Measurements from ENCODE around the gene SLC24A4. TPM values are rescaled to one million over a fixed set of nuclear protein-coding genes. Genes with fewer than 3 reads are reported as not detected.

The SLC24A4 gene, protein sequence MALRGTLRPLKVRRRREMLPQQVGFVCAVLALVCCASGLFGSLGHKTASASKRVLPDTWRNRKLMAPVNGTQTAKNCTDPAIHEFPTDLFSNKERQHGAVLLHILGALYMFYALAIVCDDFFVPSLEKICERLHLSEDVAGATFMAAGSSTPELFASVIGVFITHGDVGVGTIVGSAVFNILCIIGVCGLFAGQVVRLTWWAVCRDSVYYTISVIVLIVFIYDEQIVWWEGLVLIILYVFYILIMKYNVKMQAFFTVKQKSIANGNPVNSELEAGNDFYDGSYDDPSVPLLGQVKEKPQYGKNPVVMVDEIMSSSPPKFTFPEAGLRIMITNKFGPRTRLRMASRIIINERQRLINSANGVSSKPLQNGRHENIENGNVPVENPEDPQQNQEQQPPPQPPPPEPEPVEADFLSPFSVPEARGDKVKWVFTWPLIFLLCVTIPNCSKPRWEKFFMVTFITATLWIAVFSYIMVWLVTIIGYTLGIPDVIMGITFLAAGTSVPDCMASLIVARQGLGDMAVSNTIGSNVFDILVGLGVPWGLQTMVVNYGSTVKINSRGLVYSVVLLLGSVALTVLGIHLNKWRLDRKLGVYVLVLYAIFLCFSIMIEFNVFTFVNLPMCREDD
- 0.49 TPM for total RNA-seq
- long read RNA-seq = 0 reads

GRCh38 chr14:92323011-92323915 is at the start of gene SLC24A4:
TSS of gene SLC24A4 (plus strand) at chr14:92323165. CDS start at chr14:92323831, 666 bp downstream.
- intact Hi-C loops (cut with DNase I) = no loop called here
- no peak for ATAC-seq
- DNase-seq (ENCODE audit: missing footprints) = no peak

DNA sequence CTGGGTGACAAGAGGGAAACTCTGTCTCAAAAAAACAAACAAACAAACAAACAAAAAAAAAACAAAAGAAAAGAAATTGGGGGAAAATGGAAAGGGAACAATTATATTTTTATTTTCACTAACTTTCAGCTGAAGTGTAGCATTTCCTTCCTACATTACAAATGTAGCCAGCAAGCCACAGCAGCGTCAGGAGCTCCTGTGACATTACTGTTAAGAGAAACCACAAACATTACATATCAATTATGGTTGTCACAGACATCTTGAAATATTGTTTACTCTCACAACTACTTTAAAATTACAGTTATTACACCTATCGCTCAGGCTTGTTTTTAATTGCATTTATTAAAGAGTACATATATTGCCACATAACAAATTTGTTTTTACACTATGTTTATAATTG is 49.8 kb upstream of the SLC24A4 start:
- DNase-seq (ENCODE audit: missing footprints) (no peak), ATAC-seq (no peak)
- intact Hi-C loops (cut with DNase I) = no loop called here

GRCh38 chr14:92274055-92274454 is 48.9 kb upstream of the SLC24A4 start:
- ATAC-seq (no peak), DNase-seq (ENCODE audit: missing footprints) (no peak)
- intact Hi-C loops (cut with DNase I) = no loop called here

DNA sequence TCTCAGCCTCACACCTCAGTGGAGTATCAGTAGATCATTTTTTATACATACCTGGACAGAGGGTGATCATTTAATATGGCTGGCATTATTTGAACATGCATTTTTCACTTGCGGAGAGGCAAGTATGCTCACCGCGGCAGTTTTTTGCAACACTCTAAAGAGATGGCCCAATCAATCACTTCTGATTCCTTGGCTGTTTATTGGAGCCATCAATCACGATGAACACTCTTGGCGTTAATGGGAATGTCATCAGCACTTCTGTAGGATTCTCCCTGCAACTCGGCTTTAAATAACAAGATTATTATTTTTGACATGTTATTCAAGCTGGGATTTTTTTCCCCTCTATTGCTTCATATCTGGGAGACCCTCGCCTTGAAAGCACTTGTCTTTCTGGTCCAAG is 46.9 kb upstream of the SLC24A4 start:
- ATAC-seq (no peak), DNase-seq (ENCODE audit: missing footprints) (no peak)
- intact Hi-C loops (cut with DNase I) = no loop called here

- no peak for DNase-seq (ENCODE audit: missing footprints)
- intact Hi-C loops (cut with DNase I) = no loop called here
- no peak for ATAC-seq
Measured at GRCh38 chr14:92277031-92277430, 45.9 kb upstream of the SLC24A4 start.

DNA sequence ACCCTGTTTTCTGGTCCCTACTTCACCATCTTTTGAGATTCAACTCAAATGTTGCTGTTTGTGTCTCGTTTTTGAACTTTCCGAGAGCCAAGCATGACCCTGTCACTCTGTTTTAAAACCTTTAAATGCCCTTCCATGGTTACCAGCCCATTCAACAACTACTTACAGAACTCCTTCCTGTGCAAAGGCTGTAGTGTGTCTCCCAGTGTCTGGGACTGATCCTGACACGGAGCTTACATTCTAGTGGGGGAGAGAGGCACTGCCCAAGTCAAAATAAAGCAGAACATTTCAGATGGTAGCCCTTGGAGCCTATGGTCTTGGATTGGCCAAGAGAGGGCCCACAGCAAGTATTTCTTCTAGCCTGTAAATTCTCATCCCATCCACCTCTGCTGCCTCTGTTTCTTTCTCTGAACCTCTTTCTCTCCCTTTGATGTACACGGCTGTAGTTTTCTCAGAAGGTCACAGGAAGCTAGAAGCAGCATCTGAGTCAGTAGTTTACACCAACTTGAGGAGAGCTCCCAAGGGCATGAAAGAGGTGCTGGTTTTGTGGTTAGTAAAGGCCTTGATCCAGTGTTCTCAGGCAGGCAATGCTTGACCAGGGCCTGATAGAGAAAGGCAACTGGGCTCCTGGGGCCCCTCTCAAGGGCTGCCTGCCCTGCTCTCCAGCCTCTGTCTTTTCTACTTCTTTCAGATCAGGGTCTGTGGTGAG is 42.3 kb upstream of the SLC24A4 start:
- ATAC-seq = no peak
- intact Hi-C loops (cut with DNase I) = no loop called here
- no peak for DNase-seq (ENCODE audit: missing footprints)

DNA sequence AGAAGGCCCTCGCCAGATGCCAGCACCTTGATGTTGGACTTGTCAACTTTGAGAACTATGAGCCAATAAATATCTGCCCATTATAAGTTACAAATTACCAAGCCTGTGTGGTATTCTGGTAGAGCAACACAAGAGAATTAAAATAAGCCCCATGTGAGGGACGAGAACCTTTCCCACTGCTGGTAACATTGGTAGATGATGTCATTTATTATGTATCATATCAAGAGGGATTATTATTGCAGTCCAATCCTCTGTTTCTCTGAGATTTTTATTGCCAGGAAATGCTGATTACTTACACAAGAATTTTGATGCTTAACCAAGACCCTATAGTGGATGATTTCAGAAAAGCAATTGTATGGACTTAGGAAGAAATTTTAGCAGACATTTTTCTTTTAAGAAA is 40.3 kb upstream of the SLC24A4 start:
- no peak for DNase-seq (ENCODE audit: missing footprints)
- intact Hi-C loops (cut with DNase I) = no loop called here
- ATAC-seq = no peak

DNA sequence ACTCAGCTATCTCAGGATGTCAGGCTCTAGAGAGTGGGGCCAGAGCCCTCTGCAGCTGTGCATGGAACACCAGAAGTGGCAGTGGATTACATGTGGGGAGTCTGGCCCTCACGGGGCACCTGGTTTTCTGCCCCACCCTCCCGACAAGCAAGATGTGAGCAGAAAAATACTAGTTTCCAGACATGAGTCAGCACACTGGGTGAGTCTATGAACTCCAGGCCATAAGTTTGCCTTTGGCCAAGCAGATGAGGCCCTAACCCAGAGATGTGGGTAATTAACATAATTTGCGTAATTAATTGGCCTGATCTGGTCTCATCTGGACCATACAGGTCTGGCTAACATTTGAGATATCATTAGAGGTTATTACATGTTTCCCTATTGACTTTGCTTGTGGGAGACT is 37.7 kb upstream of the SLC24A4 start:
- DNase-seq (ENCODE audit: missing footprints) (no peak), ATAC-seq (no peak)
- intact Hi-C loops (cut with DNase I) = no loop called here

DNA sequence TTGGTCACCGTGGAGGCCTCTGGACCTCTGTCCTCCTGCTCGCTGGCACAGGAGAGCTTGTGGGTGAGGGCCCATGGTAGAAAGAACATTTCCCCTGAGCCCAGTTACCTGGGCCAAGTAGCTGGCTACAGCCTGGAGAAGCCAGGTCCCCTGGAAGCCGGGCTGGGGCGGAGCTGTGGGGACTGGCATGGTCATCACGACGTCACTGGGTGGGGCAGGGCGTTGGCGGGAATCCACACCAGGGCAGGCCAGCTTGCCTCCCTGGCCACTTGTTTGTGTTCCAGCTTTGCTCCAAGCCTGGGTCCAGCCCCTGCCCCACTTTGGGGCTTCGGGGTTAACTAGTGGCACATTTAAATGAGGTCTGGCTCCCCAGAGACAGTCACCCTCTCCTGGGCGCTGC is 35.0 kb upstream of the SLC24A4 start:
- intact Hi-C loops (cut with DNase I) = no loop called here
- no peak for ATAC-seq
- DNase-seq (ENCODE audit: missing footprints) = no peak

DNA sequence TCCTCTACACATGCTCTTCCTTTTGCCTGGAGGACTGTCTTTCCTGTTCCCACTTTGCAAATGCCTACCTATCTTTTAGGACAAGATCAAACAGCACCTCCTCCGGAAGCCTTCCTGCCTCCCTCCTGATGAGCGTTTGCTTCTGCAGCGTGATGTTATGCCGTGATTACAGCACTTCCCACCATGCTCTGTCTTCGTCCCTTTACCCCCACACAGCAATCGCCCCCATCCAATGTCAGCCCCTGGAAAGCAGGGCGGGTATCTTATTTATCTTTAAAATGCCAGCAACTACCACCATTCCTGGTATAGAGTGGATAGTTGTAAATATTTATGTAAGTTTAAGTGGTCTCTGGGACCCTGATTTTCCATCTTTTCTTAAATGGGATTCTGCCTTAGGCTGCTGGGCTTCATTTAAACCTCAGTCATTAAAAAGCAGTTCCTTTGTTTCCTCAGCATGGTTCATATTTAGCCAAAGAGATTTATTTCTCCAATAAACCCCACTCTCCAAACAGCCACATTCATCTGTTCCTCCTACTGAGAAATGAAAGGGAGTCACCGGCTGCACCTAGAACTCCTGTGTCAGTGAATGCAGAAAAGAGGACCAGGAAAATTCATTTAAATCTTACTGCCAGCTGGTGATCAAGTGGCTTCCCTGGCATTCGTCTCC is 33.8 kb upstream of the SLC24A4 start:
- ATAC-seq (no peak), DNase-seq (ENCODE audit: missing footprints) (no peak)
- intact Hi-C loops (cut with DNase I) = no loop called here

- intact Hi-C loops (cut with DNase I) = no loop called here
- DNase-seq (ENCODE audit: missing footprints) (no peak), ATAC-seq (no peak)
Measured at GRCh38 chr14:92292673-92293072, 30.3 kb upstream of the SLC24A4 start.

DNA sequence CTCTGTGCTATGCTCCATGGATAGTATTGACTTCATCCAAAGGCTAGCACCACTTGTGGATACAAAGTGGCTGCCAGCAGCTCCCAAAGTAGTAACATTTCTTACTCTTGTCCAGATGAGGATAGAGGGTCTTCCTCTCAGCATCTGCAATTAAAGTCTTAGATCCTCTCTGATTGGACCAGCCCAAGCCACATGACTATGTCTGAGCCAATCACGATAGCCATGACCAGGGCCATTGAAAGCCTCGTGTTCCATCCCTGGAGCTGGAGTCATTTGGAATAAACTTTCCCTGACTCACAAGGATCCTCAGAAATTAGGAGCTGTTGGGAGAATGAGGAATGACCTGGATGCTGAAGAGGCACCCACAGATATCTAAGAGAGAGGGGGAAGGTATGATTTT is 28.5 kb upstream of the SLC24A4 start:
- intact Hi-C loops (cut with DNase I) = no loop called here
- DNase-seq (ENCODE audit: missing footprints) (no peak), ATAC-seq (no peak)

- no peak for DNase-seq (ENCODE audit: missing footprints)
Measured at GRCh38 chr14:92297818-92298595, 25.0 kb upstream of the SLC24A4 start.

DNA sequence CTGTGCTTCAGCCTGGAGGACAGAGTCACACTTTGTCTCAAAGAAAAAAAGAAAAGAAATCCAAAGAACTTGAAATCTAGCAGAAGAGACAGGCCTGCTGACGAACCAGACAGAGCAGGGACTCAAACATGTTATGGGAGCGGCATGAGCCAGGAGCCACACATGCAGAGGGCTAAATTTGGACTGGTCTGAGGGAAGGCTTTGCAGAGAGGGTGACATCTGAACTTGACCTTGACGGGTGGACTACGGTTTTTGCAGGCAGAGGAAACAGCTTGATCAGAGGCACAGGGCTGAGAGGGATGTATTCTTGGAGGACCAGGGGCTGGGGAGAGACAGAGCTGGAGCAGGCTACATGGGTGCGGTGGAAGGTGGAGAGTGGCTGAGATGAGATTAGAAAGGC is 20.5 kb upstream of the SLC24A4 start:
- intact Hi-C loops (cut with DNase I) = no loop called here
- ATAC-seq (peak; percentile 70), DNase-seq (ENCODE audit: missing footprints) (no peak)

More at GRCh38 chr14:92297818-92298595, 25.0 kb upstream of the SLC24A4 start:
- no peak for ATAC-seq
- intact Hi-C loops (cut with DNase I) = no loop called here

DNA sequence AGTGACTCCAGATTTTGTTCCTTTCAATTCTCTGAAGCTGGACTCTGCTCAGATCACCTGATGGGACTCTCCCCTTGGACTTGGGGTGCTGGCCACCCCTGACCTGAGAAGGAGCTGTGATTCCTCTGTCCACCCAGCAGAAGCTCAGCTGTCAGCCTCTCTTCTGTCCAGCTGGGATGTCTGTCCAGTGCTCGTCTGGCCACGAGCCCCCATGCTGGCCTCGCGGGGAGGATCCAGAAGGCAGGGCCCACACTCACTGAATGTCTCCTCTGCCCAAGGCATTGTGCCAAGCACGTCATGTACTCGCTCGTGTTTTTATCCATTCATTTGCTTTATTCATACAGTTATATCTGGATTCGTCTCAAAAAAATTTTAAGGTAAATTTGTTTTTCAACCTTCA is 14.2 kb upstream of the SLC24A4 start:
- intact Hi-C loops (cut with DNase I) = no loop called here
- DNase-seq (ENCODE audit: missing footprints) (no peak), ATAC-seq (no peak)

DNA sequence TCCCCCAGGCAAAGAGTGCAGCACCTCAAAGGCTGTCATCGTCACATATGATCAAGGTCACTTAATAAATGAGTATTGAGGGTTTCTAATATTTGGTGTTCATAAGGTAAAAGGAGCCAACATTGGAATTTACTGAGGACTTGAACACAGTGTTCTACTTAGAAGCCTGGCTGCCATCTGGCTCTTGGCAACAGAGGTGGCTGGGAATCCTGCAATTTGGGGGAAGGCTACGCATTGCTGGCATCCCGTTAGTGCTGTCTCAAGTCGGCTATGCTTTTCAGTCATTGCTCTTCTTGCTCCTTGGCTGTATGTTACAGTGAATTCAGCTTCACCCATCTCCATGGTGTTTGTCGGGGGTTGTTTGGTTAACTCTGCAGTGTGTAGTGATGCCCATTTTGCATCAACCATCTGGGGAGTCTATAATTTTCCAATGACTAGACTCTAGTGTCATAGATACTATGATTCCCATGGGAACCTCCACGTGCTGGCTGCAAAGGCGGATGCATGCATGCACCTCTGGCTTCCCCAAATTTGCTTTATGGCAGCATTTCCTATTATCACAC is 12.9 kb upstream of the SLC24A4 start:
- intact Hi-C loops (cut with DNase I) = no loop called here
- DNase-seq (ENCODE audit: missing footprints) = no peak

DNA sequence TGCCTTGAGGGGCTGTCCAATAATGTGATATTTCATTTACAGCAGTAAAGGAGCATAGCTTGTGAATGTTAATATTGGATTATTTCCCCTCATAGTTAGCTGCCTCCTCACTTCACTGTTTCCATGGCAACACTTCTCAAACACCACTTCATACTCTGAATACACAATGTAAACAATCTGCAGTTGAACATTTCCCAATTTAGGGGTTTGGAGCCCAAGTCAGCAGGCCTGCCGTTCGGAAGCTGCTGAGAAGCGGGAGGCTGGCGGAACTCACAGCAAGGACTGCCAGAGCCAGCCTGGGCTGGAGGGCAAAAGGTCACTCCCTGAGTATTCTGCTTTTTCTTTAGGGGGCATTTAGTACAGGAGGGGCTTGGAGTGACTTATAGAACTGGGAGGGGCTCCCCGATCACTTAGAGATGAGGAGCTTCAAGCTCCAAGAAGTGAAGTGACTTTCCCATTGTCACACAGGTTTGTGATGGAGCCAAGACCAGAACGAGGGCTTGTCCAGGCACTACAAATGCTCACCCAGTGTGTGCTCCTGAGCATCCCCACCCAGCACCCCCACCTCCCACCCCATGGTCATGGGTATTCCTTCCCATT is 12.1 kb upstream of the SLC24A4 start:
- DNase-seq (ENCODE audit: missing footprints) (no peak), ATAC-seq (no peak)
- intact Hi-C loops (cut with DNase I) = no loop called here

More for the DNA sequence above, 12.9 kb upstream of the SLC24A4 start:
- no peak for ATAC-seq
